Ishikawa (cell line): ENCODE measurements around the gene RIOK3.

ENCODE experiments used
- EGR1 ChIP-seq: IDR thresholded peaks from 2 replicates; pipeline ENCODE4 v1.6.1; 2012
- EP300 ChIP-seq: IDR thresholded peaks from 2 replicates; pipeline ENCODE4 v1.6.1; 2012; ENCODE audit warnings: borderline replicate concordance
- FOXM1 ChIP-seq: IDR thresholded peaks from 2 replicates; pipeline ENCODE4 v1.6.1; 2012; ENCODE audit warnings: low read depth, borderline replicate concordance
- RAD21 ChIP-seq: IDR thresholded peaks from 2 replicates; pipeline ENCODE4 v1.6.1; 2012; ENCODE audit warnings: low read depth
- TAF1 ChIP-seq: IDR thresholded peaks from 2 replicates; pipeline ENCODE4 v1.6.1; 2012; ENCODE audit warnings: low read depth, mild to moderate bottlenecking
- TF ChIP-seq, protein P1 (sequence below): IDR thresholded peaks from 2 replicates; pipeline ENCODE4 v1.6.1; 2012; ENCODE audit warnings: low read depth, mild to moderate bottlenecking
- TF ChIP-seq, protein P2 (sequence below): IDR thresholded peaks from 2 replicates; pipeline ENCODE4 v1.6.1; 2012

DNA sequence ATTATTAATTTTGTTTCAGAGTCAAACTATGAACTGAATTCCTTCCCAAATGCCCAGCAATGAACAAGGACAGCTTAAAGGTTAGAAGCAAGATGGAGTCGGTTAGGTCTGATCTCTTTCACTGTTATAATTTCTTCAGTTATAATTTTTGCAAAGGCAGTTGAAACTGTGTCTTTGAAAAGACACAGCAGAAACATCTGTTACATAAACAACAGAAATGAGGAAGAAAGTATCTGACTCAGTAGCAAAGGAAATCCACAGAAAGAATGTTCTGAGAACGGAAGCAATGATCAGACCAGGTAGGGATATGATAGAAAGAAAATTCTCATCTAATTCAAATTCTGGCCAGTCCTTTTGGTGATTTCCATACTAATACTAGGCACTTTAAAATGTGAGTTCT is 45.0 kb downstream of the RIOK3 start:
- TF ChIP-seq, protein P1, sequence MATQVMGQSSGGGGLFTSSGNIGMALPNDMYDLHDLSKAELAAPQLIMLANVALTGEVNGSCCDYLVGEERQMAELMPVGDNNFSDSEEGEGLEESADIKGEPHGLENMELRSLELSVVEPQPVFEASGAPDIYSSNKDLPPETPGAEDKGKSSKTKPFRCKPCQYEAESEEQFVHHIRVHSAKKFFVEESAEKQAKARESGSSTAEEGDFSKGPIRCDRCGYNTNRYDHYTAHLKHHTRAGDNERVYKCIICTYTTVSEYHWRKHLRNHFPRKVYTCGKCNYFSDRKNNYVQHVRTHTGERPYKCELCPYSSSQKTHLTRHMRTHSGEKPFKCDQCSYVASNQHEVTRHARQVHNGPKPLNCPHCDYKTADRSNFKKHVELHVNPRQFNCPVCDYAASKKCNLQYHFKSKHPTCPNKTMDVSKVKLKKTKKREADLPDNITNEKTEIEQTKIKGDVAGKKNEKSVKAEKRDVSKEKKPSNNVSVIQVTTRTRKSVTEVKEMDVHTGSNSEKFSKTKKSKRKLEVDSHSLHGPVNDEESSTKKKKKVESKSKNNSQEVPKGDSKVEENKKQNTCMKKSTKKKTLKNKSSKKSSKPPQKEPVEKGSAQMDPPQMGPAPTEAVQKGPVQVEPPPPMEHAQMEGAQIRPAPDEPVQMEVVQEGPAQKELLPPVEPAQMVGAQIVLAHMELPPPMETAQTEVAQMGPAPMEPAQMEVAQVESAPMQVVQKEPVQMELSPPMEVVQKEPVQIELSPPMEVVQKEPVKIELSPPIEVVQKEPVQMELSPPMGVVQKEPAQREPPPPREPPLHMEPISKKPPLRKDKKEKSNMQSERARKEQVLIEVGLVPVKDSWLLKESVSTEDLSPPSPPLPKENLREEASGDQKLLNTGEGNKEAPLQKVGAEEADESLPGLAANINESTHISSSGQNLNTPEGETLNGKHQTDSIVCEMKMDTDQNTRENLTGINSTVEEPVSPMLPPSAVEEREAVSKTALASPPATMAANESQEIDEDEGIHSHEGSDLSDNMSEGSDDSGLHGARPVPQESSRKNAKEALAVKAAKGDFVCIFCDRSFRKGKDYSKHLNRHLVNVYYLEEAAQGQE, result no peak
- no peak for TF ChIP-seq FOXM1
- no peak for TF ChIP-seq EGR1
- TF ChIP-seq RAD21, result no peak
- no peak for TF ChIP-seq TAF1
- TF ChIP-seq, protein P2, sequence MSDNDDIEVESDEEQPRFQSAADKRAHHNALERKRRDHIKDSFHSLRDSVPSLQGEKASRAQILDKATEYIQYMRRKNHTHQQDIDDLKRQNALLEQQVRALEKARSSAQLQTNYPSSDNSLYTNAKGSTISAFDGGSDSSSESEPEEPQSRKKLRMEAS, result no peak
- TF ChIP-seq EP300, result no peak
